ENCODE data around the gene MORN1.

The MORN1 gene

DNA sequence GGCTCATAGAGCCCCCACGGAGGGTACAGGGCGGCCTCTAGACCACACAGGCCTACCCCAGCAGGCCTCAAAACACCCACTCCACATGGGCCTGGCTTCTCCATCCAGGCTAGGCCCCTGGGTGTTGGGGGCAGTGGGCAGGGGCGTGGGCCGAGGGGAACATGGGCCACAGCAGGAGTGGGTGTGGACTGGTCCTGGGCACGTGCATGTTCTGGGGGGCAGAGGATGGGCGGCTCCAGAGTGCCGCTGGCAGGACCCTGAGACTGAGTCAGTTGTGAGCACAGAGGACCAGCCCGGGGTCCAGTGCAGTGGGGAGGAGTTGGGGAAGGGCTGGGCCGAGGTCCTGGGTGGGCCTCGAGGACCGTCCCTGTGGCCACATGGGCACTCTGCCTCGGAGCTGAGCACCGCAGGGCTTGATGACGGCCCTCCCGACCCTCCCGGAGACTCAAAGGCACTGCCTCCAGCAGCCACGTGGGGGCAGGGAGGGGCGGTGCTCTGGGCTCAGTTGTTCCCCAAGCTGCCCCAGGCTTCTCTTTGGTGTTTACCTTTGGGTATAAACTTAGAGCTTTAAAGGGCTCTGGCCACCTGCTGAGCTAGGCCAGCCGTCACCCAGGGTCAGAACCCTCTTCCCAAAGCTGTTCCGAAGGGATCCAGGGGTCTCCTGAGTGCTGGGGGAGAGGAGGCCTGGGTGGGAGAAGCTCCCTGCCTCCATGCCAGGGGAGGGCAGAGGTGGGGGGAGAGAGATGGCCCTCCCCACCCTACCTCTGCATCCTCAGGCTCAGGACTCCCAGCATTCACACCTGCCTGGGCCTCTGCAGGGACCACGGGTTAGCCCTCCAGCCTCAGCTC is 79.9 kb downstream of the MORN1 start:
- no peak overlapping the region for H3K4me3 ChIP-seq (ENCODE audit: control insufficient read depth, low read depth, low read length)
- DNase-seq (ENCODE audit: low read depth) = peak; percentile 55
- TF ChIP-seq, protein P1, sequence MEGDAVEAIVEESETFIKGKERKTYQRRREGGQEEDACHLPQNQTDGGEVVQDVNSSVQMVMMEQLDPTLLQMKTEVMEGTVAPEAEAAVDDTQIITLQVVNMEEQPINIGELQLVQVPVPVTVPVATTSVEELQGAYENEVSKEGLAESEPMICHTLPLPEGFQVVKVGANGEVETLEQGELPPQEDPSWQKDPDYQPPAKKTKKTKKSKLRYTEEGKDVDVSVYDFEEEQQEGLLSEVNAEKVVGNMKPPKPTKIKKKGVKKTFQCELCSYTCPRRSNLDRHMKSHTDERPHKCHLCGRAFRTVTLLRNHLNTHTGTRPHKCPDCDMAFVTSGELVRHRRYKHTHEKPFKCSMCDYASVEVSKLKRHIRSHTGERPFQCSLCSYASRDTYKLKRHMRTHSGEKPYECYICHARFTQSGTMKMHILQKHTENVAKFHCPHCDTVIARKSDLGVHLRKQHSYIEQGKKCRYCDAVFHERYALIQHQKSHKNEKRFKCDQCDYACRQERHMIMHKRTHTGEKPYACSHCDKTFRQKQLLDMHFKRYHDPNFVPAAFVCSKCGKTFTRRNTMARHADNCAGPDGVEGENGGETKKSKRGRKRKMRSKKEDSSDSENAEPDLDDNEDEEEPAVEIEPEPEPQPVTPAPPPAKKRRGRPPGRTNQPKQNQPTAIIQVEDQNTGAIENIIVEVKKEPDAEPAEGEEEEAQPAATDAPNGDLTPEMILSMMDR (conservative IDR thresholded peaks at IDR 0.05; ENCODE audit: control insufficient read depth, insufficient read depth, low read depth, low read length) = peak; percentile 36

GRCh38 chr1:2310332-2311183 is 80.8 kb downstream of the MORN1 start:
- TF ChIP-seq, protein P1 (conservative IDR thresholded peaks at IDR 0.05; ENCODE audit: control insufficient read depth, insufficient read depth, low read depth, low read length) = no peak
- no peak for DNase-seq (ENCODE audit: low read depth)
- no peak overlapping the region for H3K4me3 ChIP-seq (ENCODE audit: control insufficient read depth, low read depth, low read length)

GRCh38 chr1:2308844-2309243 is 82.5 kb downstream of the MORN1 start:
- DNase-seq (ENCODE audit: low read depth) = no peak
- TF ChIP-seq, protein P1 (conservative IDR thresholded peaks at IDR 0.05; ENCODE audit: control insufficient read depth, insufficient read depth, low read depth, low read length) = no peak
- H3K4me3 ChIP-seq (ENCODE audit: control insufficient read depth, low read depth, low read length) = no peak overlapping the region

- DNase-seq (ENCODE audit: low read depth) = no peak
- no peak overlapping the region for H3K4me3 ChIP-seq (ENCODE audit: control insufficient read depth, low read depth, low read length)
- TF ChIP-seq, protein P1 (conservative IDR thresholded peaks at IDR 0.05; ENCODE audit: control insufficient read depth, insufficient read depth, low read depth, low read length) = no peak
These were observed 83.4 kb downstream of the MORN1 start for GRCh38 chr1:2307972-2308371.

- no peak overlapping the region for H3K4me3 ChIP-seq (ENCODE audit: control insufficient read depth, low read depth, low read length)
- TF ChIP-seq, protein P1 (conservative IDR thresholded peaks at IDR 0.05; ENCODE audit: control insufficient read depth, insufficient read depth, low read depth, low read length) = no peak
- DNase-seq (ENCODE audit: low read depth) = no peak
These were observed 84.2 kb downstream of the MORN1 start for GRCh38 chr1:2307064-2307605.

GRCh38 chr1:2306151-2306978 is 85.0 kb downstream of the MORN1 start:
- no peak for DNase-seq (ENCODE audit: low read depth)
- TF ChIP-seq, protein P1 (conservative IDR thresholded peaks at IDR 0.05; ENCODE audit: control insufficient read depth, insufficient read depth, low read depth, low read length) = no peak
- no peak overlapping the region for H3K4me3 ChIP-seq (ENCODE audit: control insufficient read depth, low read depth, low read length)
